Ovary (tissue), 9 donors: ENCODE measurements around the gene HK3. TPM values are rescaled to one million over a fixed set of nuclear protein-coding genes. Genes with fewer than 3 reads are reported as not detected.

Experiments used
- DNase-seq, 5 donors: peaks; one replicate each; pipeline ENCODE4 v3.0.0-alpha.2; 2019 to 2020
- H3K27ac ChIP-seq, 2 donors: fragments of 200-600 bp; one replicate each; pipeline versions ENCODE4 v1.5.1 to v1.8.0; 2019 to 2022
- H3K27me3 ChIP-seq: fragments of 200-600 bp; one replicate; pipeline ENCODE4 v1.8.0; 2022
- H3K36me3 ChIP-seq: fragments of 200-600 bp; sonication (generic); one replicate; pipeline ENCODE4 v1.5.1; 2019
- H3K4me1 ChIP-seq: one replicate; pipeline ENCODE4 v1.8.1; 2013; ENCODE audit warnings: mild to moderate bottlenecking, moderate library complexity; ENCODE audit not compliant: insufficient read depth
- H3K4me3 ChIP-seq: fragments of 200-600 bp; sonication (generic); one replicate; pipeline ENCODE4 v1.5.1; 2017
- H3K9me3 ChIP-seq, 2 donors: fragments of 200-600 bp in 1 of 2; sonication (generic) in 1 of 2; one replicate each; pipeline versions ENCODE4 v1.5.1 to v1.8.1; 2013 to 2019; ENCODE audit warnings: mild to moderate bottlenecking in 1 of 2, moderate library complexity in 1 of 2
- EP300 ChIP-seq: sonication (generic); formaldehyde crosslinking; IDR thresholded peaks from one replicate; pipeline ENCODE4 v1.6.1; 2017; ENCODE audit warnings: antibody characterized with exemption
- POLR2A ChIP-seq: fragments of 450-650 bp; IDR thresholded peaks from one replicate; pipeline ENCODE4 v1.6.1; 2017; ENCODE audit warnings: antibody characterized with exemption, mild to moderate bottlenecking, moderate library complexity
- WGBS, 3 donors: extraction: QIAGEN DNeasy Blood & Tissue Kit in 1 of 3; methylation state at CpG; one replicate each; pipeline versions ENCODE4 v1.1.5 to v1.1.7; 2013 to 2017; 5-methylcytosine and 5-hydroxymethylcytosine counted together
- intact Hi-C, 4 donors: fragments of 100-400 bp; cut with DNase I; formaldehyde crosslinking; loops; one replicate each; pipeline versions ENCODE4 v1.11.0 to v1.15.1; 2022 to 2023
- polyA plus RNA-seq, 2 donors: library from polyadenylated mRNA; stranded (reverse); fragments of 200-250 nt in 1 of 2; fragments of 350-450 nt in 1 of 2; fragmentation: Illumina TruSeq in 1 of 2; extraction: RNeasy Lipid Tissue Mini Kit (QIAGEN cat#74804) in 1 of 2; gene quantifications; one replicate each; pipeline ENCODE4 v1.2.3, GENCODE V29; 2013 to 2014
- total RNA-seq, 7 donors: library from RNA; depleted of rRNA in 2 of 7; stranded (reverse); fragments of >200 nt in 2 of 7; fragmentation: NEBNext Ultra II Directional in 3 of 7; extraction: Animal tissue kit (Norgen Biotek cat#: 25700) in 3 of 7; gene quantifications; one replicate each; pipeline versions ENCODE4 v1.1.0 to v1.2.4, GENCODE V29; 2016 to 2023
- TF ChIP-seq, protein P1 (sequence below), 3 donors: fragments of 450-650 bp in 2 of 3; fragments of 200-600 bp in 1 of 3; IDR thresholded peaks; one replicate each; pipeline versions ENCODE4 v1.5.1 to v1.8.0; 2016 to 2022; ENCODE audit warnings: antibody characterized with exemption in 3 of 3, mild to moderate bottlenecking in 1 of 3
- donor health status: DM: no; HTN: no; CAD: no; lungs with moderate emphysema.
- donor health status: DM: no; HTN: no; CAD: no.
- donor health status: Bipolar disorder and iron deficiency.
- donor health status: DM: yes; HTN: yes; CAD: no.
- donor health status: DM: no; HTN: no; CAD: no.
- donor health status: DM: yes; HTN: yes; CAD: no.

HK3 gene
- total and polyA plus RNA-seq, 9 donors = 0.61 to 9.9 (median 2.3) TPM

DNA sequence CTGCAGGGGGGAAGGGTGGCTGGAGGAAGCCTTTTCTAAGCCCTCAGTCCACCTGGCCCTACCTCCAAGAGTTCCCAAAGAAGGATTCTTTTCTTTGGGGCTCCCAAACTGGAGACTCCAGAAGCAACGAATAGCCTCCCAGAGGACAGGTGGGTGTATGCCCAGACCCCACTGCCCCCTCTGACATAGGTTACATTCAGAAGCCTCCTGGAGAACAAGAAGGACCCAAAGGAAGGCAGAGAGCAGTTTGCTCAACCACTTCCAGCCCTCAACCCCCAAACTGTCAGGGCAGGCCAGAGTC is 10.3 kb downstream of the HK3 start:
- Histone ChIP-seq H3K4me1 (no peaks in the 10 kb centered on the region), H3K27ac (no peak overlapping the region), H3K27me3 (no peaks in the 10 kb centered on the region), H3K4me3 (no peak overlapping the region), H3K36me3 (no peaks in the 10 kb centered on the region), H3K9me3 (no peaks in the 10 kb centered on the region)
- TF ChIP-seq POLR2A (no peak), EP300 (no peak)
- TF ChIP-seq, protein P1, sequence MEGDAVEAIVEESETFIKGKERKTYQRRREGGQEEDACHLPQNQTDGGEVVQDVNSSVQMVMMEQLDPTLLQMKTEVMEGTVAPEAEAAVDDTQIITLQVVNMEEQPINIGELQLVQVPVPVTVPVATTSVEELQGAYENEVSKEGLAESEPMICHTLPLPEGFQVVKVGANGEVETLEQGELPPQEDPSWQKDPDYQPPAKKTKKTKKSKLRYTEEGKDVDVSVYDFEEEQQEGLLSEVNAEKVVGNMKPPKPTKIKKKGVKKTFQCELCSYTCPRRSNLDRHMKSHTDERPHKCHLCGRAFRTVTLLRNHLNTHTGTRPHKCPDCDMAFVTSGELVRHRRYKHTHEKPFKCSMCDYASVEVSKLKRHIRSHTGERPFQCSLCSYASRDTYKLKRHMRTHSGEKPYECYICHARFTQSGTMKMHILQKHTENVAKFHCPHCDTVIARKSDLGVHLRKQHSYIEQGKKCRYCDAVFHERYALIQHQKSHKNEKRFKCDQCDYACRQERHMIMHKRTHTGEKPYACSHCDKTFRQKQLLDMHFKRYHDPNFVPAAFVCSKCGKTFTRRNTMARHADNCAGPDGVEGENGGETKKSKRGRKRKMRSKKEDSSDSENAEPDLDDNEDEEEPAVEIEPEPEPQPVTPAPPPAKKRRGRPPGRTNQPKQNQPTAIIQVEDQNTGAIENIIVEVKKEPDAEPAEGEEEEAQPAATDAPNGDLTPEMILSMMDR (IDR thresholded peaks at IDR 0.05) = no peak
- intact Hi-C loops = no loop called here
- no peak for DNase-seq
- 79 to 93% (median 89%) methylated on average over 1 of the region's 1 CpG for WGBS, 3 donors

DNA sequence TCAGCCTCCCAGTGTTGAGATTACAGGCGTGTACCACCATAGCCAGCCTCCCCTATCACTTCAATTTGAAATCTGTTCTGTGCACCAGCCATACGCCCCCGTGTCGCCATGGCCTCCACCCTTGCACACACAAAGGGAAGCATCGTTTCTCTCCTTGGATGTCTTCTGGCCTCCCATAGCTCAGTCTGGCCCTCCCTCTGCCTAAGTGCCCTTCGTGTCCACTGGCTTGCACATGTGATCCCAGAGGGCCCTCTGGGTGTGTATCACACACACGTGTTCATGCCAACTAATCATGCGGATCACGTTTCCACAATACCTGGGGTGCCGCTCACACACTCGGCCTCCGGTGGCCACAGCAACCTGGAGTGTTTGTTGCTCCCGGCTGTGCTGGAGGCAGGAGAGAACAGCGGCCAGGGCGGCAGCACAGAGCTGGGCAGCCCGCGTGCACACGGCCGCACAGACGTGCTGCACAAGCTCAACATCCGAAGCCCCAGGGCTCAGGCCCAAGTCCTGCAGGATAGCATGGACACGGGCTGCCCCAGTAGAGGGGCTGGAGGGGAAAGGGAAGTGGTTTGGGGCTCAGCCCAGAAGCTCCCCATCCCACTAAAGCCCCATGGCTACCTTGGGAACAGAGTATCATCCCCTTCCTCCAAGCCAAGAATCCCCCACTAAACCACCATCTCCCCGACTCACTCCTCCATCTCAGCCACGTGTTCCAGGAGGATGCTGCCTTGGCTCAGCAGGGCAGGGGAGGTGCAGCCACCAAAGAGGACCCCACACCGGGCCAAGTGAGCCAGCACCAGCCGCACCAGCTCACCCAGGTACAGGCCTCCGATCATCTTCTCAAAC is 10.9 kb downstream of the HK3 start:
- WGBS, 3 donors = 86 to 88% (median 88%) methylated on average over 26 to 27 of the region's 27 CpGs
- intact Hi-C loops = no loop called here

DNA sequence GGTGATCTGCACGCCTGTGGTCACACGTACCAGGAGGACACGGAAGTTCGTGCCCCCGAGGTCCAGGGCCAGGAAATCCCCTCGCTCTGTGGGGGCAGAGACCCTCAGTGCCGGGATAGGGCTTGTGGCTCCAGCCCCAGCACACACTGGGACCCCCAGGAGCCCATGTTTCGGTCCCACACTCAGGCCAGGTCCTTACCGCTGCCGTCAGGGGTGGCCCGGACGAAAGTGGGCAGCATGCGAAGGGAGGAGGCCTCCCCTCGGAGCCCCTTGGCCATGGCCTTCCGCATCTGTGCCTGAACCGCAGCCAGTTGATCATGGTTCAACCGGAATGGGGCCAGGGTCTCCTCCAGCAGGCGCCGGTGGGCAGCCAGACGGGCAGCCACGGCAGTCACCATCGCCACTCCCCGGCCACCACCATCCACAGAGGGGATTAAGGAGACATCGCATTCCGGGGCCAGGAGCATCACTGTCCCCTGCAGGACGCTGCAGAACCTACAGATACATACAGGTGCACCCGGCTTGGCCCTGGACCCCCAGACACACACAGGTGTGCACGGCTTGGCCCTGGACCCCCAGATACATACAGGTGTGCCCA is 11.8 kb downstream of the HK3 start:
- no peaks in the 10 kb centered on the region for H3K36me3 ChIP-seq
- intact Hi-C loops = no loop called here
- no peaks in the 10 kb centered on the region for H3K4me1 ChIP-seq
- TF ChIP-seq EP300 (no peak), POLR2A (no peak)
- no peaks in the 10 kb centered on the region for H3K9me3 ChIP-seq
- H3K27ac ChIP-seq = no peak overlapping the region
- WGBS, 3 donors = 89 to 91% (median 91%) methylated on average over 28 of the region's 28 CpGs
- DNase-seq = peak in 1 of 5 donors; percentile 17
- H3K4me3 ChIP-seq = no peak overlapping the region
- H3K27me3 ChIP-seq = no peaks in the 10 kb centered on the region

More for the DNA sequence above, 10.9 kb downstream of the HK3 start:
- no peaks in the 10 kb centered on the region for H3K9me3 ChIP-seq
- H3K4me1 ChIP-seq = no peaks in the 10 kb centered on the region
- H3K4me3 ChIP-seq = no peak overlapping the region
- DNase-seq = no peak
- H3K27ac ChIP-seq = no peak overlapping the region
- no peaks in the 10 kb centered on the region for H3K27me3 ChIP-seq
- TF ChIP-seq, protein P1 (IDR thresholded peaks at IDR 0.05) = no peak
- TF ChIP-seq EP300 (no peak), POLR2A (no peak)
- H3K36me3 ChIP-seq = no peaks in the 10 kb centered on the region

DNA sequence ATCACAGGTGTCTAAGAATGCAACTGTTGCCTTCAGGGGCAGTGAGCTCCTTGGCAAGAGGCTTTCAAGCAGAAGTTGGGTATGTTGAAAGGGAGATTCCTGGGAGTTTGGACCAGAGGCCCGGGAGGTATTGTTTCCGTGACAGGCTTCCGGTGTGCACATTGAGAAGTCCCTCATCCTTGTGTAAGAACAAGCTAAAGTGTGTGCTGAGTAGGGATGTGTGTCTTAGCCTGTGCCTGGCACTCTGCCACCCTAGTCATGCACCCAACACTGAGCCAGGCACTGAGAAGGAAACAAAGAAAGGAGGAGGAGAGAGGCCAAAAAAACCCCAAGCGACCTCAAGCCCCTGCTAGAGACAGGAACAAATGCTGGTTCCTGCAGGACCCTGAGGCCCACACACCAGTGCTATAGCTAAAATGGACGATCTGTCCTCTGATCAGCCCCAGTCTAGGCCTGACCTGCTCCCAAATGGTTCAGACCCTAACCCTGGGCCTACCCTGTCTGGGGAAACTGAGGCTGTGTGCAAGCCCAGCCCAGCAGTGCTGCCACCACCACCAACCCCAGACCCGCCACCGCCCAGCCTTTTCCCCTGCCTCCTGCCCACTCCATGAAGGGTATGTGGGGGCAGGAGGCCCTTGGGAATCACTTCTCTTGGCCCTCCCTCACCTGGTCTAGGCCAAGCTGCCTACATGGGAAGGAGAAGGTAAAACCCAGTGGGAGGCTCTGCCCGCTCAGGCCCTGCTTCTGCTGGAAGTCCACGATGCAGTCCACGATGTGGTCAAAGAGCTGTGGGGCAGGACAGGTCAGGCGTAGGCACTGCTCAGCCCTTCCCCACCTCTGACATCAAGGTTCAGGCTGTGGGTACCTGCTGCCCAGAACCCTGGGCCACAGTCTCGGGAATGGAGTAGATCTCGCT is 12.6 kb downstream of the HK3 start:
- TF ChIP-seq POLR2A (no peak), EP300 (no peak)
- TF ChIP-seq, protein P1 (IDR thresholded peaks at IDR 0.05) = no peak
- DNase-seq = peak in 1 of 5 donors; percentile 11
- Histone ChIP-seq H3K36me3 (no peaks in the 10 kb centered on the region), H3K27ac (no peak overlapping the region), H3K4me3 (no peak overlapping the region), H3K9me3 (no peaks in the 10 kb centered on the region), H3K4me1 (no peaks in the 10 kb centered on the region), H3K27me3 (no peaks in the 10 kb centered on the region)
- intact Hi-C loops = no loop called here
- 85 to 89% (median 87%) methylated on average over 13 of the region's 13 CpGs for WGBS, 3 donors
